ENCODE measurements around the gene CCDC157.

Gene CCDC157

DNA sequence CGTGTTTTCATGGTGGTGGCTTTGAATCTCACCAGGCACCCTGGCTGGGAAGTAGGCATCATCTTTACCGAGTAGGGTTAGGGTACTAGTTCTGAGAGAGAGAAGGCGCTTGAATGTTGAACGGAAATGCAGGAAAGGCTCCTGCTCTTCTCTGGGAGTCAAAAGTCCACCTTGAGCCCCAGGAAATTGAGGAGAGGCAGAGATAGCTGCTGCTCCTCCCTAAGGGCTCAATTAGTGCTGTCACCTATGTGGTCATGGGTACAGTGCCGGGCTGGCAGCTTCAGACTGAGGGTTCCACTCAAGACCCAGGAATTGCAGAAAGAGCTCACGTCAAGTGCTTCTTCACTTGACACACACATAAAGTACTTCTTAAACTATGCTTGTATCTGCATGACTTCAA is 1.7 kb downstream of the CCDC157 start:
- Histone ChIP-seq H3K4me1 (ENCODE audit: insufficient read depth, poor library complexity, severe bottlenecking) (peaks cover 5% of the 10 kb centered on the region), H3K9me3 (ENCODE audit: severe bottlenecking) (no peaks in the 10 kb centered on the region), H3K27ac (ENCODE audit: poor library complexity, severe bottlenecking) (no peak overlapping the region), H3K36me3 (ENCODE audit: low read depth) (peaks cover 12% of the 10 kb centered on the region; the same call in 1 of the 2 replicates), H3K4me3 (ENCODE audit: severe bottlenecking) (no peak overlapping the region), H3K27me3 (ENCODE audit: insufficient read depth, poor library complexity, severe bottlenecking) (no peaks in the 10 kb centered on the region)
- ATAC-seq (ENCODE audit: low read depth) (no peak), DNase-seq (ENCODE audit: low spot score) (no peak)
- TF ChIP-seq, protein P1, sequence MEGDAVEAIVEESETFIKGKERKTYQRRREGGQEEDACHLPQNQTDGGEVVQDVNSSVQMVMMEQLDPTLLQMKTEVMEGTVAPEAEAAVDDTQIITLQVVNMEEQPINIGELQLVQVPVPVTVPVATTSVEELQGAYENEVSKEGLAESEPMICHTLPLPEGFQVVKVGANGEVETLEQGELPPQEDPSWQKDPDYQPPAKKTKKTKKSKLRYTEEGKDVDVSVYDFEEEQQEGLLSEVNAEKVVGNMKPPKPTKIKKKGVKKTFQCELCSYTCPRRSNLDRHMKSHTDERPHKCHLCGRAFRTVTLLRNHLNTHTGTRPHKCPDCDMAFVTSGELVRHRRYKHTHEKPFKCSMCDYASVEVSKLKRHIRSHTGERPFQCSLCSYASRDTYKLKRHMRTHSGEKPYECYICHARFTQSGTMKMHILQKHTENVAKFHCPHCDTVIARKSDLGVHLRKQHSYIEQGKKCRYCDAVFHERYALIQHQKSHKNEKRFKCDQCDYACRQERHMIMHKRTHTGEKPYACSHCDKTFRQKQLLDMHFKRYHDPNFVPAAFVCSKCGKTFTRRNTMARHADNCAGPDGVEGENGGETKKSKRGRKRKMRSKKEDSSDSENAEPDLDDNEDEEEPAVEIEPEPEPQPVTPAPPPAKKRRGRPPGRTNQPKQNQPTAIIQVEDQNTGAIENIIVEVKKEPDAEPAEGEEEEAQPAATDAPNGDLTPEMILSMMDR (IDR thresholded peaks at IDR 0.05; ENCODE audit: poor library complexity, severe bottlenecking), result no peak

DNA sequence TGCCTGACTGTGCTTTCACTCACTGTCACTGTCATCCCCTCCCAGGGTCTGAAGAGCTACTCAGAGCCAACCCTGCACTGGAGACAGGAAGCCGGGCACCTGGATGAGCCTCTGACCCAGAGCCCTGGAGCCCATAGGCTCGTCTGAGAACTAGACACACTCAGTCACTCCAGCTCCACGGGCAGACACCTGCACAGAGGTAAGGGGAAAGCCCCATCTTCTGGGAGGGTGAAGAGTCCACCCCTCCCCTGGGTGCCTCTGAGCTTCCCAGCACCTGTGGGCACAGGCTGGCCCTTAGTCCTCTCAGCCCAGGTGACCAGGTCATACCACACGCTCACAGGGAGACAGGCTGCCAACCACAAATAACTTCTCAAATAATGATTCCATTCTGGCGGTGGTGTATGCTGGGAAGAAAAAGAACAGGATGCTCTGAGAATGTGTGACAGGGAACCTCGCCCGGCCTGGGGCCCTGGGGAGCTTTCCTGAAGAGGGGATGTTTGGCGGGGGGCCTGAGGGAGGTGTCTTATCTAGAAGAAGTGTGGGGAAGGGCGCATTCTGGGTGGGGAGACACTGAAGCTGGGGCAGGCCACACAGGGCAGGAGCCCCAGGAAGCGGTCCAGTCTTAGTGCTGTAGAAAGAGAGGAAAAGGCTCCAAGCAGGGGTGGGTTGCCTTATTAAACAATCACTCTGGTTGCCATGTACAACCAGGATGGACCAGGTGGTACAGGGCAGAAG is 5.3 kb downstream of the CCDC157 start:
- ATAC-seq (ENCODE audit: low read depth) (no peak), DNase-seq (ENCODE audit: low spot score) (no peak)
- no peaks in the 10 kb centered on the region for H3K9me3 ChIP-seq (ENCODE audit: severe bottlenecking)
- TF ChIP-seq, protein P1 (IDR thresholded peaks at IDR 0.05; ENCODE audit: poor library complexity, severe bottlenecking), result no peak
- H3K4me3 ChIP-seq (ENCODE audit: severe bottlenecking), result no peak overlapping the region
- H3K27ac ChIP-seq (ENCODE audit: poor library complexity, severe bottlenecking), result no peak overlapping the region
- no peaks in the 10 kb centered on the region for H3K27me3 ChIP-seq (ENCODE audit: insufficient read depth, poor library complexity, severe bottlenecking)
- H3K36me3 ChIP-seq (ENCODE audit: low read depth), result no peaks in the 10 kb centered on the region
- no peaks in the 10 kb centered on the region for H3K4me1 ChIP-seq (ENCODE audit: insufficient read depth, poor library complexity, severe bottlenecking)

DNA sequence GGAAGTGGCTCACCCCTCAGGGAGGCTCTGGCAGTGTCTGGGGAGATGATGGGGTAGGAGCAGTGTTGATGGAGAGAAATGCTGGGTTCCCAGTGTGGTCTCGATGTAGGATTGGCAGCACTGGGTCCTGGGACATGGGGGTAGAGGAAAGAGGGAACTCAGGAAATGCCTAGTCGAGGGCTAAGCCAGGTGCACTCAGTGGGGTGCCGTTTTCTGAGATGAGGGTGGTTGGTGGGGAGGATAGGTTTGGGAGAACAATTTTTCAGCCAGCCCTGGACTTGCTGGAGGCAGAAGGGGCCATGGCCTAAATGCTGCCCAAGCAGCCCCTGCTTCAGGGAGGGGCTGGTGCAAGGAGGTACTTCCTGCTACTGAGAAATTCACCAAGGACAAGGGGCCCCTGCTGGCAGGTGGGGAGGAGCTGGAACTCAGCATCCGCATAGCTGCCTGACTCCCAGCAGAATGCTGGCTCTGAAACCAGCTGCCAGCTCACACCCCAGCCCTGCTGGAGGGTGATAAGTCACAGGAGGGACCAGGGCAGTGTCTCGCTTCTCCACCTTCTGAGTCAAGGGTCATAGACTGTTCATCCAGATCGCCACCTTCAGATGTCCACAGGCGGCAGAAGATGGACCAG is 6.0 kb downstream of the CCDC157 start:
- H3K27me3 ChIP-seq (ENCODE audit: insufficient read depth, poor library complexity, severe bottlenecking), result no peaks in the 10 kb centered on the region
- H3K9me3 ChIP-seq (ENCODE audit: severe bottlenecking), result no peaks in the 10 kb centered on the region
- DNase-seq (ENCODE audit: low spot score), result no peak
- H3K36me3 ChIP-seq (ENCODE audit: low read depth), result no peaks in the 10 kb centered on the region
- H3K4me3 ChIP-seq (ENCODE audit: severe bottlenecking), result no peak overlapping the region
- no peaks in the 10 kb centered on the region for H3K4me1 ChIP-seq (ENCODE audit: insufficient read depth, poor library complexity, severe bottlenecking)
- H3K27ac ChIP-seq (ENCODE audit: poor library complexity, severe bottlenecking), result no peak overlapping the region
- no peak; the same call in 2 of the 3 replicates for ATAC-seq (ENCODE audit: low read depth)
- TF ChIP-seq, protein P1 (IDR thresholded peaks at IDR 0.05; ENCODE audit: poor library complexity, severe bottlenecking), result no peak

DNA sequence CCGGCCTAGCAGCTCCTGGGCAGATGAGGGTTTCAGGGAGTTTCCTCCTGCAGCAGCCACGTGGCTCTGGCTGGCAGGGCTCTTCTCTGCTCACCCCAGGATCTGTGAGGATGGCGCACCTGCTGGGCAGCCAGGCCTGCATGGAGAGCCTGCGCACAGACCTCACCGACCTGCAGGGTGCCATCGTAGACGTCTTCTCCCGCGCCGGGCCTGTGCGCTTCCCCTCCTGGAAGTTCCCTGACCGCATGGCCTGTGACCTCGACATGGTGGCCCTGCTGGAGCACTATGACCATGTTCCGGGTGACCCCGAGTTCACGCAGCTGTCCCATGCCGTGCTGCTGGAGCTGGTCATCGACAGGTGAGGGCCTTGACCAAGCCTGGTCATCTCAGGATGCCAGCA is 9.1 kb downstream of the CCDC157 start:
- no peaks in the 10 kb centered on the region for H3K4me1 ChIP-seq (ENCODE audit: insufficient read depth, poor library complexity, severe bottlenecking)
- no peaks in the 10 kb centered on the region for H3K27me3 ChIP-seq (ENCODE audit: insufficient read depth, poor library complexity, severe bottlenecking)
- DNase-seq (ENCODE audit: low spot score) (no peak), ATAC-seq (ENCODE audit: low read depth) (no peak)
- H3K36me3 ChIP-seq (ENCODE audit: low read depth), result no peaks in the 10 kb centered on the region
- H3K27ac ChIP-seq (ENCODE audit: poor library complexity, severe bottlenecking), result no peak overlapping the region
- TF ChIP-seq, protein P1 (IDR thresholded peaks at IDR 0.05; ENCODE audit: poor library complexity, severe bottlenecking), result no peak
- H3K4me3 ChIP-seq (ENCODE audit: severe bottlenecking), result no peak overlapping the region
- no peaks in the 10 kb centered on the region for H3K9me3 ChIP-seq (ENCODE audit: severe bottlenecking)

DNA sequence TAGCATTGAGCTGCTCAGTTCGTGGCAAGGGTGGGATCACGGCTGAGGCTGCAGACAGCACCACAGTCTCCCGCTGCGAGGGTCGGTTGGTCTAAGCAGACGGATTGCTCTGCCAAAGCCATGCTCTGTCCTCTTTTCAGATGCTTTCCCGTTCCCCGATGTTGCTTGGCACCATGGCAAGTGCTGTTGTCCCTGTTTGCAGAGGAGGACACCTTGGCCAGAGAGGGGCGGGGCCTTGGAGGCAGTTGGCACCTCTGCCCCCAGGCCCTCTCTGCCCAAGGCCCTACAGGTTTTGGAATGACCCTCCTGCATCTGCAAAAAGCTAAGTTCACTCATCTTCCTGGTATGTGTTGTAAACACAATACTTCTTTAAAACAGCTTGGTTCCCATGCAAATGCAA is 11.6 kb downstream of the CCDC157 start:
- TF ChIP-seq, protein P1 (IDR thresholded peaks at IDR 0.05; ENCODE audit: poor library complexity, severe bottlenecking), result no peak
- no peak overlapping the region for H3K4me3 ChIP-seq (ENCODE audit: severe bottlenecking)
- ATAC-seq (ENCODE audit: low read depth), result no peak
- H3K9me3 ChIP-seq (ENCODE audit: severe bottlenecking), result no peaks in the 10 kb centered on the region
- no peak for DNase-seq (ENCODE audit: low spot score)
- H3K27me3 ChIP-seq (ENCODE audit: insufficient read depth, poor library complexity, severe bottlenecking), result no peaks in the 10 kb centered on the region
- no peaks in the 10 kb centered on the region for H3K4me1 ChIP-seq (ENCODE audit: insufficient read depth, poor library complexity, severe bottlenecking)
- H3K36me3 ChIP-seq (ENCODE audit: low read depth), result no peaks in the 10 kb centered on the region
- no peak overlapping the region for H3K27ac ChIP-seq (ENCODE audit: poor library complexity, severe bottlenecking)

Measured in RWPE2 (cell line).